Measurements from ENCODE around the gene ANO8. TPM values are rescaled to one million over a fixed set of nuclear protein-coding genes. Genes with fewer than 3 reads are reported as not detected.

The ANO8 gene
- total RNA-seq, 1 experiment from 2014 or later = 12.1 TPM

GRCh38 chr19:17282488-17283125 is 52.0 kb downstream of the ANO8 start:
- no peaks in the 10 kb centered on the region for H3K9me3 ChIP-seq (ENCODE audit: low read length)
- H3K27ac ChIP-seq (ENCODE audit: low read length) = no peak overlapping the region
- ATAC-seq = peak; percentile 94
- POLR2A ChIA-PET (ENCODE audit: unreplicated experiment) = interaction anchor here (0.5 to 1.0 kb wide), 2 partner anchors 67 to 998 kb away, joined by 5 to 15 read pairs; partner anchors contain the start of gene USE1
- no peaks in the 10 kb centered on the region for H4K20me1 ChIP-seq (ENCODE audit: low read length)
- peak; percentile 87 for DNase-seq
- H3K9ac ChIP-seq (ENCODE audit: low read length) = peak overlapping the region; percentile 26
- H3K4me1 ChIP-seq (ENCODE audit: insufficient read depth, low read length) = no peaks in the 10 kb centered on the region
- H3K9me2 ChIP-seq (replicated peaks; ENCODE audit: low read length) = no peaks in the 10 kb centered on the region
- no peaks in the 10 kb centered on the region for H3K79me2 ChIP-seq (ENCODE audit: low read length)
- peak overlapping the region; percentile 57 for H3K4me3 ChIP-seq (ENCODE audit: low read length)
- H3K36me3 ChIP-seq (ENCODE audit: low read depth, low read length) = peaks cover under 1% of the 10 kb centered on the region; the same call in 1 of the 2 replicates
- H3K4me2 ChIP-seq (ENCODE audit: low read length) = peak overlapping the region; percentile 81
- BruUV-seq (replicated peaks) = no TSS peak
- CTCF ChIA-PET = interaction anchor here (1.1 to 1.4 kb wide), 2 partner anchors 16 to 26 kb away, joined by 3 to 4 read pairs; partner anchors contain the start of gene DDA1
- peak overlapping the region; percentile 84 for H2AFZ ChIP-seq (ENCODE audit: low read length)
- intact Hi-C loops (cut with micrococcal nuclease) = loop anchor here (1.0 to 2.0 kb wide), 3 partner anchors 21 to 215 kb away; no protein-coding TSS in a partner anchor
- H3K27me3 ChIP-seq (ENCODE audit: low read length) = no peaks in the 10 kb centered on the region
- H3F3A ChIP-seq (ENCODE audit: low read length, unreplicated experiment) = no peaks in the 10 kb centered on the region
- TF ChIP-seq, protein P1, sequence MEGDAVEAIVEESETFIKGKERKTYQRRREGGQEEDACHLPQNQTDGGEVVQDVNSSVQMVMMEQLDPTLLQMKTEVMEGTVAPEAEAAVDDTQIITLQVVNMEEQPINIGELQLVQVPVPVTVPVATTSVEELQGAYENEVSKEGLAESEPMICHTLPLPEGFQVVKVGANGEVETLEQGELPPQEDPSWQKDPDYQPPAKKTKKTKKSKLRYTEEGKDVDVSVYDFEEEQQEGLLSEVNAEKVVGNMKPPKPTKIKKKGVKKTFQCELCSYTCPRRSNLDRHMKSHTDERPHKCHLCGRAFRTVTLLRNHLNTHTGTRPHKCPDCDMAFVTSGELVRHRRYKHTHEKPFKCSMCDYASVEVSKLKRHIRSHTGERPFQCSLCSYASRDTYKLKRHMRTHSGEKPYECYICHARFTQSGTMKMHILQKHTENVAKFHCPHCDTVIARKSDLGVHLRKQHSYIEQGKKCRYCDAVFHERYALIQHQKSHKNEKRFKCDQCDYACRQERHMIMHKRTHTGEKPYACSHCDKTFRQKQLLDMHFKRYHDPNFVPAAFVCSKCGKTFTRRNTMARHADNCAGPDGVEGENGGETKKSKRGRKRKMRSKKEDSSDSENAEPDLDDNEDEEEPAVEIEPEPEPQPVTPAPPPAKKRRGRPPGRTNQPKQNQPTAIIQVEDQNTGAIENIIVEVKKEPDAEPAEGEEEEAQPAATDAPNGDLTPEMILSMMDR (conservative IDR thresholded peaks at IDR 0.05; ENCODE audit: low read depth, low read length) = peak; percentile 87
- TF ChIP-seq EZH2 (IDR thresholded peaks at IDR 0.05; ENCODE audit: low read length, unreplicated experiment) (no peak), EZH2phosphoT487 (IDR thresholded peaks at IDR 0.05; ENCODE audit: borderline replicate concordance, low read length) (no peak)

DNA sequence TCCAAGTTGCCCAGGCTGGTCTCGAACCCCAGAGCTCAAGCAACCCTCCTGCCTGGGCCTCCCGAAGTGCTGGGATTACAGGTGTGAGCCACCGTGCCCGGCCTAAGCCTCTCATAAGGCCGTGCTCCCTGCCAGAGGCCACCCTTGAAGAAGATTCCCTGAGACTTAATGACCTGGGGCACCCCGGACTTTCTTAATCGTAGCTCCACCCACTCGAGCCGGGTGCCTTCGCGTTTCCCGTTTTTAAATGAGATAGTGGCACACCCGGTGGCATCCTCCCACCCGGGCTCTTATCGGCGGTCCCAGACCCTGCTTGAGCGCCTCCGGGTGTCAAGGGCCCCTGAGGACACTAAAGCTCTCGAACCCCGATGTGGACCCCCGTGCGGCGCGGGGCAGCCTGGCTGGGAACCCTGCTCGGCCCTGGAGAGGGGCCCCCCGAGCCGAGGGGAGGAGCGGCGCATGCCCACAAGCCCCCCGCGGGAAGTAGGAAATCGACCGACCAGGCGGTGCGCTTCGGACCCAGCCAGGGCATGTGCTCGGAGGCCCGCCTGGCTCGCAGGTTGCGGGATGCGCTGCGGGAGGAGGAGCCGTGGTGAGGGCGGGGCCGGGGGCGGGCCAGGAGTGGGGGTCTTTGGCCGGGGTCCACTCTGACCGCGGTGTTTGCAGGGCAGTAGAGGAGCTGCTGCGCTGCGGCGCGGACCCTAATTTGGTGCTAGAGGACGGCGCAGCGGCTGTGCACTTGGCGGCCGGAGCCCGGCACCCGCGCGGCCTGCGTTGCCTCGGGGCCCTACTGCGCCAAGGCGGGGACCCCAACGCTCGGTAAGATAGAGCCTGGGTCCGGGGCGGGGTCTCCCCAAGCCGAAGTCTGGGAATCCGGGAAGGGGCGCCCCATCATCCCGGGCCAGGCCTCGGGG is 53.0 kb downstream of the ANO8 start, which contains the start of gene ANKLE1:
TSS of gene ANKLE1 (plus strand) at position 511 of the 914 bp plus-strand sequence. CDS start at position 531, 20 bp downstream.
- Histone ChIP-seq H4K20me1 (ENCODE audit: low read length) (no peaks in the 10 kb centered on the region), H3K36me3 (ENCODE audit: low read depth, low read length) (peaks cover 6% of the 10 kb centered on the region; the same call in 1 of the 2 replicates), H3K4me3 (ENCODE audit: low read length) (peak within 1 kb of the TSS; percentile 57), H3K27me3 (ENCODE audit: low read length) (no peaks in the 10 kb centered on the region), H3K9ac (ENCODE audit: low read length) (peak within 1 kb of the TSS; percentile 26), H3F3A (ENCODE audit: low read length, unreplicated experiment) (no peaks in the 10 kb centered on the region), H3K9me2 (replicated peaks; ENCODE audit: low read length) (no peaks in the 10 kb centered on the region), H3K9me3 (ENCODE audit: low read length) (no peaks in the 10 kb centered on the region), H3K79me2 (ENCODE audit: low read length) (no peaks in the 10 kb centered on the region), H2AFZ (ENCODE audit: low read length) (peak within 1 kb of the TSS; percentile 84), H3K4me2 (ENCODE audit: low read length) (peak within 1 kb of the TSS; percentile 81), H3K4me1 (ENCODE audit: insufficient read depth, low read length) (no peaks in the 10 kb centered on the region), H3K27ac (ENCODE audit: low read length) (no peak within 1 kb of the TSS)
- no TSS peak for BruUV-seq (replicated peaks)
- TF ChIP-seq EZH2 (IDR thresholded peaks at IDR 0.05; ENCODE audit: low read length, unreplicated experiment) = no peak
- TF ChIP-seq, protein P1 (conservative IDR thresholded peaks at IDR 0.05; ENCODE audit: low read depth, low read length) = no peak
- no peak for TF ChIP-seq EZH2phosphoT487 (IDR thresholded peaks at IDR 0.05; ENCODE audit: borderline replicate concordance, low read length)
- no peak for ATAC-seq
- DNase-seq = no peak
- CTCF ChIA-PET = interaction anchor here (0.6 to 1.4 kb wide), 3 partner anchors 15 to 45 kb away, joined by 3 to 4 read pairs (median 3); partner anchors contain the start of gene DDA1
- POLR2A ChIA-PET (ENCODE audit: unreplicated experiment) = interaction anchor here (0.7 to 1.0 kb wide), 2 partner anchors 15 to 66 kb away, joined by 3 to 5 read pairs; partner anchors contain the start of gene USE1
- intact Hi-C loops (cut with micrococcal nuclease) = loop anchor here (1.0 to 2.0 kb wide), 3 partner anchors 20 to 214 kb away; no protein-coding TSS in a partner anchor
